GM12892 (cell line): Measurements from ENCODE around the gene CNTFR.

ENCODE experiments used
- POLR2A ChIP-seq: IDR thresholded peaks from 2 replicates; pipeline ENCODE4 v1.6.1; 2011; ENCODE audit warnings: low read depth, low read length, control low read depth
- POLR2AphosphoS5 ChIP-seq: IDR thresholded peaks from 2 replicates; pipeline ENCODE4 v1.6.1; 2011; ENCODE audit warnings: low read depth, low read length, control low read depth
- TAF1 ChIP-seq: IDR thresholded peaks from 2 replicates; pipeline ENCODE4 v1.6.1; 2011; ENCODE audit warnings: low read depth, mild to moderate bottlenecking, control low read depth, low read length, borderline replicate concordance

GRCh38 chr9:34507556-34507955, 82.0 kb downstream of the CNTFR start:
- TF ChIP-seq POLR2A (no peak), POLR2AphosphoS5 (no peak), TAF1 (no peak)
